ENCODE results near the gene LOXHD1.

The LOXHD1 gene

DNA sequence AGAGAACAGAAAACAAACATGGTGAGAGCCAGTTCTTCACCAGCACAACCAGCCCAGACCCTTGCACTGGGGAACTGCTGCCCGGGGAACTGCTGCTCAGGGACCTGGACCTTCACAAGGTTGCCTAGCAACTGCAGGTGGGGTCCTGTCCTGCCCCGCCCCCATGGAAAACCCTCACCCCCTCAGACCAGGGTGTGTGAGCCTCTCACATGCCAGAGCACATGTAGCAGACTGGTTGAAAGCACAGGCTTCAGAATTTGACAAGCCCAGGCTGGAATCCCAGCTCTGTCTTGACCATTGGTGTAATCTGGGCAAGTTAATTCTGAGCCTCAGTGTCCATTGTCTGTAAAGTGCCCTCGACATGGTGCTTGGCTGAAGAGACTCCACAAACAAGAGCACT, 118.6 kb downstream of the LOXHD1 start:
- DNase-seq, result no peak

DNA sequence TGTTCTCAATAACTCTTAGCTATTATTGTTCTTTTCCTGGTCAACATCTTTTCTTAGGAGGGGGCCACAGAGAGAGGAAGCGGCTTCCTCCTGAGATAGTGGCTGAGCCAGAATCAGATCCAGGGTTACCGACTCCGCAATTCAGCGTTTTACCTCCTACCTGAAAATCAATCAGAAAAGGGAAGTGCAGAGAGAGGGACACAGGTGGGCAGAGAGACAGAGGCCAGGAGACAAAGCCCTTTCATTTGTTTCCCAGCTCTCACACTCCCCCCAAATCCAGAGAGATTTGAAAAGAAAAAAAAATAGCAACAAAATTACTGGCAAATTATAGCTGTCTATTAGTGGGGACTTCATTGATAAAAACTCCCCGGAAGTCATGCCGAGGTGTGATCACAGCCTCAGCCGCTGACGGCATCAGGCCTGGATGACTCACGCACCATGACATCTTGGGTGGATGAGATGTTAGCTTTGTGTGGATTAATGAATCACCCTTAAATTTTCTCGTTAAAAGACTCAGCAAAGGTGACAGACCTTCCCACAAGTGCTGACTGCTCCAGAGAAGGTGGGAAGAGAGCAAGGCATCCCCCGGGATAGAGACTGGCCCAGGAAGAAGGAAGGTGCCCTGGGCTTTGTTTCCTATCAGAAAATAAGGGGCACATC, 120.7 kb downstream of the LOXHD1 start:
- DNase-seq, result no peak

DNA sequence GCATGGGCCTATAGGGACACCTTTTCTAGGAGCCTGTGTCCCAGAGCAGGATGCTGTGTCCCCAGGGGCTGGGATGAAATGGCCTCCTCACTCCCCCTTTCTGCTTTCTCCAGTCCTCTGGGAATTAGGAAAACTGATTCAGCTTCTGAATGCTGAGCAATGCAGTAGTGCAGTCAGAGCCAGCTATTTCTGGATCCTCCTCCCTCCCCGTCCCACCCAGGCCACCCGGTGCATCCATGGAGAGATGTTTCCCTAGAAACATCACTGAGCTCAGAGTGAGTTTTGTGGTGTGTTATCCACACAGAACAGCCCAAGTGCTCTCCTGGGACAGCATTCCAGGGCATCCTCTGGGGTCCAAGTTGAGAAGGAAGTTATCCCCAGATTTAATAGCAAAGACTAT, 125.5 kb downstream of the LOXHD1 start:
- no peak for DNase-seq

DNA sequence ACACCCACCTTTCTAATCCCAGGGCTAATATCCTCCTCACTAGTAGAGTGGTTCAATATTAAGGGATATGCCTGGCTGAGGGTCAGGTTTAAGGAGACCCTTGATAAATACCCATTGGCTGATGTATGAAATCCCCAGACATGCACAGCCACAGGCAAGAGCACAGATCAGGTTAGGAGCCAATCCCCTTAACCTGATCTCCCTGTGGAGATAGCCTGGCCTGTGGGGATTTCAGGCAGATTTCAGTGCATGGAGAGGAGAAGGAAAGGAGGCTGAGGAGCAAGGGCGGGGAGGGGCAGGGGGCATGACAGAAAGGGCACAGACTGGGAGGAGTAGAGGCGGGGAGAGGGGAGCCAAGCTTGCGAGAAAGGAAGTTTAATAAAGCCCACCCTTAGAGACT, 129.0 kb downstream of the LOXHD1 start:
- no peak for DNase-seq

DNA sequence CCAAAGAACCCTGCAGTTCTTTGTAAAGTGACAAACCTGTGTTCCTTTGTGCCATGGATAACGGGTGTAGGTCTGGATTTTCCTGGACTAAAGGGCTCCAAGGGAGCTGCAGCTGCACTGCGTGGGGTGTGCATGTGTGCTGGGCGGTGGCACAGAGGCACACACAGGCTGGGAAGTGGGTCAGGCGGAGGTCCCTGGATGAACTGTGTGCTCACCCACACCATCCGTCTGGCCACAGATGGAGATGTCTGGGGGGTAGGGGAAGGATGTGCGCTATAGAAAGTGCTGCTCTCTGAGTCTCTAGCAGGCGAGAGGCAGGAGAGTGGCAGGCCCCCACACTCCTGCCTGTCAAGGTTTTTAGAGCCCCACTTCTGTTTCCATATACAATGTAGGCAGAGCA, 137.2 kb downstream of the LOXHD1 start:
- no peak for DNase-seq

DNA sequence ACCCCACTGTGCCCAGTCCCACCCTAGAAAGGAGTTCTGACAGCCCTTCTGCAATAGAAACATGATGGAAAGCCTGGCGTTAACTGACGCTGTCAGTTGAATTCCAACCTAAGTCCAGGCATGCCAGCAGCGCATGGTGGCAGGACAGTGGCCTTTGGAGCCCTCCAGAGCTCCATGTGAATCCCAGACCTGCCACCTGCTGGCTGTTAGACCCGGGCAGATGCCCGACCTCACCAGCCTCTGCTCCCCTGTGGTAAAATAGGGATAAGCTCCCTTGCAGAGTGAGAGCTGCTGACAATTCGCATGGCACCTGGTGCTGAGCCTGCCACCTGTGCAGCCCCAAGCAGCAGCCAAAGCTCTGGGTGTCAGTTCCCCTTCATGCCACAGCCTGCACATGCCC, 138.6 kb downstream of the LOXHD1 start:
- no peak for DNase-seq

DNA sequence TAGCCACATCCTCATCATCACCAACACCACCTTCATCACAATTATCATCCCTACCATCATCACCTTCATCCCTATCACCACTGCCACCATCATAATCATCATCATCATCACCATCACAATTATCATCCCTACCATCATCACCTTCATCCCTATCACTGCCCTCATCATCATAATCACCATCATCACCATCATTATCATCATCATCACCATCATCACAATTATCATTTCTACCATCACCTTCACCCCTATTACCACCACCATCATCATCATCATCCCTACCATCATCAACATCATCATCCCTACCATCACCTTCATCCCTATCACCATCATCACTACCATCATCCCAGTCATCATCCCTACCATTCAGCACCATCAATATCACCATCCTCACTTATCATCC, 140.5 kb downstream of the LOXHD1 start:
- no peak for DNase-seq

DNA sequence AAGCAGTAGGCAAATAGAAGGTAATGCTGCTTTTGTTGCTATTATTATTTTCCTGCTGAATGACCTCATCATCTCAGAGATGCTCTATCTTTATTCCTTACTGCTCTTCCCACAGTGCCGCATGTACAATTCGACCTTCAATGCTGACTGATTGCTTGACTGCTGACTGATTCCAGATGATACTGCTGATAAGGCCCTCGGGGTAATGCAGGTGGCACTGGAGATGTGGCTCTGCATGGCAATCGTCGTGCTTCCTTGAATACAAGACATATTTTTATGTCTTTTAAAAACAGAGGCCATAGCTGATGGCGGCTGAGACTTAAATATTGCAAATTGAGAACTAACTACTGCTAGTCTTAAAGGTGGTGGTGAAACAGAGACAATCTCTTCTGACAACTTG, 146.6 kb downstream of the LOXHD1 start:
- no peak for DNase-seq

DNA sequence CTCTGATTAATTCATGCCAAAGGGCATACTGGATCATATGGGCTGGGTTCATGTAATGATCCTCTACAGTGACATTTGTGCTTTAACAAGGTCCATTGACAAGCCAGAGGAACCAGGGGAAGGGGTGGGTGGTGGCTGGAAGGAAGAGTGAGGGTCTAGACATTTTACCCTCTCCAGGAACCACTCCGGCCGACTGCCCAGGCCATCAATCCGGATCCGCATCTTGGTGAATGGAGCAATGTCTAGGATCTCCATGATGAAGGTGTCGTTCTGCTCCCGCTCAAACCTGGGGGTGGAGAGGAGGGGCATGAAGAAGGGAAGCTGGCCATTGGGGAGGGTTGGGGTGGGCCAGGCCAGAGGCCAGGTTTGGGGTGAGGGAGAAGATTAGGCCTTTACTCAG, 147.5 kb downstream of the LOXHD1 start:
- no peak for DNase-seq

DNA sequence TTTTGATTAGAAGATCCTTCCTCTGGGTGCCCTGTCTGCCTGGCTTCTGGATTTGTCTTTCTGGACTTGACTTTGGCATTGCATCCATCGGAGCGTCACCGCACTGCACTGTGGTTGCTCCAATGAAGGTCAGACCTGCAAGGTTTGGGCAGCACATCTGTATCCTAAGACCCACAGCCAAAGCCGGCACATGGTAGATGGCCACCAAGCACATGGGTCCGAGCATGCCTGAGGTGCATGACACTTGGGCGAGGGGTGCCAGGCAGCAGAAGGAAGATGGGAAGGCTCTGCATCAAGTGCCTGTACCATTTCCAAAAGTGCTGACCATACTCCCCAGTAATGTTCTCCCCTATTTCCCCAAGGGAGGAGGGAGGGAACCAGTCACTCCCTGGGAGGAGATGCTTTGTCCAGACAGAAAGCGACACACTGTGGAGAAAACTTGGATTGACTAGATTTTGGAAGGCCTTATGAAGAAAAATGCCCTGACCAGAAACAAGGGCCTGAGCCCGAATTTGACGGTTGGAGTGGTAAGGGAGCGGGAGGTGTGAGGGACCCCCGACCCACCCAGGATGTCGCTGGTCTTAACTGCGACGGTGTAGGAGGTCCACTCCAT, 149.9 kb downstream of the LOXHD1 start:
- no peak for DNase-seq

DNA sequence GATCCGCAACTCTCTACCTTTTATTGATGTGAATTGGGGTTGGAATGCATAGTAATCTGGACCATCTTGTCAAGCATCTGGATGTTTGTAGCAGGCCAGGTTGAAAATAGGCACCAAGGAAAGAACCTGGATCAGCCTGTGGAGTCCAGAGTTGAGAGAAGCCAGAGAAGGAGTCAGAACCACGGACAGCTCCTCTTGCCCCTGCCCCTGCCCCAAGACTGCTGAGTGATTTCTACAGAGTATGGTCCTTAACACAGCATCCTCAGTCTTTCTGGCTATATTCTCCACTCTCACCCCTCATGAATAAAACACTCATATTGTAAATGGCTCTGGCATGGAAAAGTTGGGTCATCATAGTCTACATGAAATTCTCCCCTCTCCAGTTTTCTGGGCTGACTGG, 154.6 kb downstream of the LOXHD1 start:
- DNase-seq, result no peak

DNA sequence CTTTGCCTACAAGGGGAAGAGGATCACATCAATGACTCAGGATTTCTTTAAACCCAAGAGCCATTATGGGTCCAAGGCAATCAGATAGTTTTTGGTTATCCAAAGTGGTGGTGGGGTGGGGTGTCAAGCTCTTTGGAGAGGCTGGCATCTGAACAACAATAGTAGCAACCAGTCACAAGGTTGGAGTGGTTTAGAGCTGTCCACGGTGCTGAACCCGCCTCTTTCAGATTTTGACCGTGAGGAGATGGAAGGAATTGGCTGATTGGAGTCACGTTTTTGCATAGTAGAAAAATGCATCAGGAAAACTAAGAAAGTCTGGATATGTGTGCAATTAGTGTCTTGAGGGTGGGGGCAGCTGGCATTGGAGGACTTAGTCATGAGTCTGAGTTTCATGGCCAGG, 159.9 kb downstream of the LOXHD1 start:
- DNase-seq, result no peak

DNA sequence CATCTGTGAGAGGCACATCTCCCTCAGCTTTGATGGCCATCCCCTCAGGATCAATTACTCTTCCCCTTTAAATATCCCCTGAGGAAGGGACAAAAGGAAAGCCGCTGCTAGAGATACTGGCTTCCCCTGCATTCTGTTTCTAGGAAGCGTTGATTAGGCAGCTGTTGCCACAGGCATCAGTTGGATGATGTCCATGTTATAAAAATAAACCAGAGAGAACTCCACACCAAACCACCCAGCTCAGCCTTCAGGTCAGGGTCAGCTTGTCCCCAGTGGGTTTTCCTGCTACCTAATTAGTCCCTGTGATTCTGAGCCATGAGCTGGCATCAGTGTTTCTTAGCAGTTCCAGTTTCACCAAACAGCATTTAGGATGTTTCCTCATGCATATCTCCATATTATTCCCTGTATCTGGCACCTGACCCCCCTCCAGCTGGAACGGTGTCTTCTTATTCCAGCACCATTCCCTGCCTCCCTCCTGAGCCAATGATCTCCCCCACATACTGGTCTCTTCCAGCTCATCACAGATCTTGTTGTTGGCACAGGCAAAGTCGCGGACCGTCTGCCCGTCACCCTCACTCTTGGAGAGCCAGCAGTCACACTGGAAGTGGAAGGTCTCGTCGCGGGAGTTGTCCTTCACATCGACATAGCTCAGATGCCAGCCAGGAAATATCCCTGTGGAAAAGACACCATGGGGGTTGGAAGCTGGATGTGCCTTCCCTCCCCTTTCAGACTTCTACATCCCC, 168.4 kb downstream of the LOXHD1 start:
- DNase-seq, result no peak

DNA sequence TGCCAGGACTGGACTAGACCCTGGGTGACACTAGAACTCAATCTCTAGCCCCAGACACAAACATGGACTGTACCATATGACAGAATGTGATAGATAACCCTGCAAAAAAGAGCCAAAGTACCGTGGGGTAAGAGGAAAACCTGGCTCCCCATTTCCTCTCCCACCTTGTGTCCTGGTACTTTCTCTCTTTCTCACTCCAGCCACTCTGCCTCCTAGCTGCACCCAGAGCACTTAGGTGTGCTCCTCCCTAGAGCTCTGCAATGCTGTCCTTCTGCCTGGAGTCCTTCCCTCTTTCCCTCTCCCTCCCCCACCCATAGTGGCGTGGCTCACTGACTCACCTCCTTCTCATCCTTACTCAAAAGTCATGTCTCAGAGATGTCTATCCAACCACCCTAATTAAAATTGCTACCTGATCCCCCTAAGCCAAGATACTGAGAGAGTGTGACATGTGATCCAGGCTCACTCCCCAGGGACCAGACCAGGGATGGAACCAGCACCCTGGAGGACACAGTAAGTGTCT, 171.3 kb downstream of the LOXHD1 start:
- DNase-seq, result no peak

DNA sequence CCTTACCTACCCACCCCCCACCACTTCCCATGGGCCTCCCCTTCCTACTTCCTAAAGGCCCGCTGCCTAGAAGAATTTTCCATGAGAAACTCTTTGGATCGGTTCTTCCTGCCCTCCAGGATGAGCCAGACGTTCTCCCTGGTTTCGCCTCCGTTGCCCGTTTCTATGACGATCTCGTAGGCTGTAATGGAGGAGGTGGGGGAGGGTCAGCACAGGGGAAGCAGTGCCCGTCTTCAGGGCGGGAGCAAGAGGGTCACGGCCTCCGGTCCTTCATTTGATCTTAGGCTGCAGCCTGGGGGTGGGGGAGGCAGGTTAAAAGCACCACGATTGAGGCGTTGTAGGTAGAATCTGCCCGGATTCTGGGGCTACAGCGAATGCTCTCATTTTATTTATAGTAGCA, 172.0 kb downstream of the LOXHD1 start:
- DNase-seq, result no peak

DNA sequence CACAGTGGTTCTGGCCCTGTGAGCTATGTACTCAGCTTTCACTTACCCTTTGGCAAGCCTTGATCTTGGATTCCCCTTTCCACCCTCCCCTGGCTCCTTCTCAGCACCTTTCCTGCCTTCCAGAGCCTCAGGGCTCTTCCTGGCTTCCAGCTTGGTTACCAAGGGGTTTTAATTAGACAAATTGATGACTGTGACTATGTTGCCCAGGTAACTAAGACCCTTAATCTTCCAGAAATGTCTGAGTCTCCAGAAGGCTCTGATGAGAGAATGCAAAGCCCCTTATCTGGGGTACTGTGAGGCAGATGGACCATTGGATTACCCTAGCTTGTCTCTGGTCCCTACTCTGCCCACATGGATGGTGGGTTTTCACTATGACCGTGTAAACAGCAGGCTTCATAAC, 174.2 kb downstream of the LOXHD1 start:
- DNase-seq, result no peak

DNA sequence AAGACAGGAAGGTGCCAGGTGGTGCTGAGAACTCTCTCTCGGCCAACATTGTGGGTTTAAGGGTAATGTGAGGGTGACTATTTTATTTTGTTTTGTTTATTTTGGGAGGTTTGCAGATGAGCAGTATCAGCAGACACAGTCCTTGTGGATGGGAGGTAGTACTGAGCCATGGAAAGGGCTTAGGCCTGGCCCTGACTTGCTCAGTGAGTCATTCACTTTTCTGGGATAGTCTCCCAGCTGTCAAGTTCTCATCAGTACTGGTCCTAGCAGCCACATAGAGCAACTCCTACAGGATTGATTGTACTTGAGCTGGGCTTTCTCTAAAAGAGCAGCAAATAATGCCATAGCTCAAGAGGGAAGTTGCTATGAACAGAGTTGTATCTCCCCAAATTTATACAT, 175.2 kb downstream of the LOXHD1 start:
- DNase-seq, result no peak

DNA sequence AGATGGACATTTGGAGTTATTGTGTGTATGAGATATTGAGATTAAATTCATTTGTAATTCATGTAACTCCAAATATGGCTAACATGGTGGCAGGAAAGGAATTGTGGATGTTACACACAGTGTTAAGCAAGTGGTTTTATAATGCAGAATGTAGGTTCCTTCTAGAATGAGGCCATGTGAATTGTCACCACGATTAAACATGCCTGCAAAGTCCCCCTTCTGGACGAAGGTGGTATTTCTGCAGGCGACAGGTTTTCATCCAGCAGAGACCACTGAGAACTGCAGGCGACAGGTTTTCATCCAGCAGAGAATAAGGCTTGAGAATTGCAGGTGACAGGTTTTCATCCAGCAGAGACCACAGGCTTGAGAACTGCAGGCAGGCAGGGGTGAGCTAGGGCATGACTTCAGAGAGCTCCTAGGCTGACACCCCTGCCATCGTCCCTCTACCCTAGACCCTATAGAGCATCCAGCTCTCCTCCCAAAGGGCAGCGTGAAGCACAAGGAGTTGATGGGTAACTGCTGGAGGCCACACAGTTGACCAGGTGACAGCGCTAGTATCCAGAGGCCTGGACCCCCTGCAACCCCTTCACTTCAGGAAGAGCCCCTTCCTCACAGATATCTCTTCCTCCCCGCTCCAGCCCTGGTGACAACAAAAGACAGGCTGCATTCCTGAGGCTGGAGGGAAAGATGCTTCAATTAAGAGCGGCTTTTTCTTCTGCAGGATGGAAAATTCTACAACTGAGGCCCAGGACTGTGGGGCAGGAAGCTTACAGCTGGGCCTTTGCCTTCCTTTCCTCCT, 175.8 kb downstream of the LOXHD1 start:
- peak; percentile 34 for DNase-seq

DNA sequence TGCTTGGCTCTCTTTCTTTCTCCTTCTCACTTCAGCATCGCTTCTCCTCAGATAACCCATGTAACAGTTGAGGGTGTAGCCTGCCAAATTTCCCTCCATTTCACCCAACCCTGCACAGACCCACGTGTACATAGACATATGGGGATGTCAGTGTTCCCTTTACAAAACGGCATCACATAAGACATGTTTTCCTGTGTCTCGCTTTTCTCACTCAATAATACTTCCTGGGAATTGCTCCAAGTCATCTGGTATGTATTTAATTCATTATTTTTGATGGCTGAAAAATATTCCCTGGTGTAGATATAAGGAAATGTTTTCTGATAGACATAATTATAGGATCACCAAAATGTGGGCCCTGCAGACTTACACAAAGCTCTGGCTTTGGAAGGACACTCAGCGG, 176.8 kb downstream of the LOXHD1 start:
- no peak for DNase-seq

DNA sequence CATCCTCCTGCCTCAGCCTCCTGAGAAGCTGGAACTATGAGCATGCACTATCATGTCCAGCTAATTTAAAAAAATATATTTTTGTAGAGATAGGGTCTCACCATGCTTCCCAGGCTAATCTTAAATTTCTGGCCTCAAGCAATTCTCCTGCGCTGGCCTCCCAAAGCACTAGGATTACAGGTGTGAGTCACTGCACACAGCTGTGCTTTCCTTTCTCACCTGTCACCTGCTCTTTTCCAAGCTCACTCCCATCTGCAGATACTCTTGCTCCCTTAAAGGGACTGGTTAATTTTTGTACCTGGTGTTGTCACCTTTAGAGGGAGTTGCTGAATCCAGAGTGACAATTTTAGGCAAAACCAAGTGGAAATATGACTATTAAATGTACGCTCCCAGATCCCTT, 178.2 kb downstream of the LOXHD1 start:
- no peak for DNase-seq

DNA sequence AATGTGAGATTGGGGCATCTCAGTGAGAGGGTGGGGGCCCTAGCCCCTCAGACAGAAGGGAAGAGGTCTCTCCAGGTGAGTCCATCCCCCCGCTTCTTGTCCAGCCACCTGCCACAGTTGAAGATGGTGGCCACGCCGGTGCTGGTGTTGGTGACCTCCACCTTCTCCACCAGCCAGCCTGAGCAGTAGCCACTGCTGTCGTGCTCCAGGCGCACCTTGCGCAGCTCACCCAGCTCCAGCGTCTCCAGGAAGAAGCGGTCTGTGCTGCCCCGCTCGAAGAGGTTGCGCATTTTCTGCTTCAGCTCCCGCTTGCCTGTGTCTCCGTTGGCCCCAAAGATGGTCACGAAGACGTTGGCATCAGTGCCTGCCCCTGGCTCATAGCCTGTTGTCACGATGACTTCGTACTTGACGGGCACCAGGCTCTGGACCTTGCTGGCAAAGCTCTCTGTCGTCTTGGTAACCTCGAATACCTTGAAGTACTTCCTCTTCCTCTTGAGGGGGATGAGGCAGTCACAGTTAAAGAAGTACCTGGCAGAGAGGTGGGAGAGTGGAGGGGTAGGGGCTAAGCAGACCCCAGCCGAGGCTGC, 179.5 kb downstream of the LOXHD1 start:
- no peak for DNase-seq

DNA sequence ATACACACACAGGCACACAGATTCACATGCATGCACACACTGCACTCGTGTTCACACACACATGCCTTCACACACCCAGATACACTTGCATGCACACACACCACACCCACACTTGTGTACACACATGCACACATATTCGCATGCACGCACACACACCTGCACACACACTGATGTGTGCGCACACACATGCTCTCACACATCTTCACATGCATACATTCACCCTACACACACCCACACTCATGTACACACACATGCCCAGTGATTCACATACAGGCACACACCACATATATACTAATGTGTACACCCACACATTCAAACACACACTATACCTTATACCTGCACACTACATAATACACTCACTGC, 181.6 kb downstream of the LOXHD1 start:
- no peak for DNase-seq
